C4-2B (cell line): ENCODE data around the gene KCNQ1OT1.

ENCODE experiments used
- CTCF ChIP-seq: fragments of 450-650 bp; conservative IDR thresholded peaks from 2 replicates; pipeline ENCODE4 v1.5.1; 2017; ENCODE audit warnings: mild to moderate bottlenecking
- ZFX ChIP-seq: fragments of 450-650 bp; IDR thresholded peaks from 2 replicates; pipeline ENCODE4 v1.6.1; 2017

GRCh38 chr11:2571598-2572281 is 128.1 kb downstream of the KCNQ1OT1 start:
- no peak for TF ChIP-seq CTCF
- TF ChIP-seq ZFX: no peak
